Muscle layer of duodenum (tissue), 2 donors: Measurements from ENCODE around the gene CLEC1A.

Experiments
- H3K27ac ChIP-seq: one replicate; pipeline ENCODE4 v1.7.0; 2013; ENCODE audit warnings: mild to moderate bottlenecking, low read length
- H3K27me3 ChIP-seq: one replicate; pipeline ENCODE4 v1.7.0; 2013; ENCODE audit warnings: low read depth, mild to moderate bottlenecking, control low read depth, low read length
- H3K36me3 ChIP-seq, 2 donors: one replicate each; pipeline ENCODE4 v1.7.0; 2013; ENCODE audit warnings: low read length in 2 of 2, control low read depth in 1 of 2, mild to moderate bottlenecking in 1 of 2; ENCODE audit not compliant: insufficient read depth in 2 of 2, control insufficient read depth in 1 of 2
- H3K4me1 ChIP-seq, 2 donors: one replicate each; pipeline ENCODE4 v1.7.0; 2013; ENCODE audit warnings: low read length in 2 of 2, mild to moderate bottlenecking in 2 of 2, control low read depth in 1 of 2, moderate library complexity in 1 of 2; ENCODE audit not compliant: insufficient read depth in 2 of 2, control insufficient read depth in 1 of 2
- H3K4me3 ChIP-seq, 2 donors: one replicate each; pipeline ENCODE4 v1.7.0; 2013; ENCODE audit warnings: low read length in 2 of 2, low read depth in 1 of 2, mild to moderate bottlenecking in 1 of 2
- H3K9me3 ChIP-seq, 2 donors: one replicate each; pipeline ENCODE4 v1.7.0; 2013; ENCODE audit warnings: low read length in 2 of 2, control low read depth in 1 of 2, mild to moderate bottlenecking in 1 of 2; ENCODE audit not compliant: control insufficient read depth in 1 of 2
- donor health status: healthy.

CLEC1A gene, protein sequence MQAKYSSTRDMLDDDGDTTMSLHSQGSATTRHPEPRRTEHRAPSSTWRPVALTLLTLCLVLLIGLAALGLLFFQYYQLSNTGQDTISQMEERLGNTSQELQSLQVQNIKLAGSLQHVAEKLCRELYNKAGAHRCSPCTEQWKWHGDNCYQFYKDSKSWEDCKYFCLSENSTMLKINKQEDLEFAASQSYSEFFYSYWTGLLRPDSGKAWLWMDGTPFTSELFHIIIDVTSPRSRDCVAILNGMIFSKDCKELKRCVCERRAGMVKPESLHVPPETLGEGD

DNA sequence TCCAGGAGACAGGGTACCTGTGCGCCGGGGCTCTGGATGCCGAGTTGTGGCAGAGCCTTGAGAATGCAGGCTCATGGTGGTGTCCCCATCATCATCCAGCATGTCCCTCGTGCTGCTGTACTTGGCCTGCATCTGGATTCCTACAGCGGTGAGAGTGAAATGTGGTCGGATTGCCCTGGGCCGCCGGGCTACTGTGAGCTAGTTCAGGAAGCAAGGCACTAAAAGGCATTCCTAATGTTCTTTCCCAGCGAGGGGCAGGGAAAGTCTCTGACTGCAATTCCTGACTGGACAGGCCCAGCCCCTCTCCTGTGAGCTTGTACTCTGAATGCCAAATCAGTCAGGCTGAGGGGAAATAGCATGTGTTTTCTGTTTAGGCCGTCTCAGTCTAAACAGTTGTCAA, at the start of gene CLEC1A:
CLEC1A (minus strand) TSS at position 195 of the 400 bp plus-strand sequence; CDS start at position 132, 63 bp downstream.
- Histone ChIP-seq H3K9me3 (no peaks in the 10 kb centered on the region), H3K27ac (no peak within 1 kb of the TSS), H3K4me3 (peak within 1 kb of the TSS in 1 of 2 donors; percentile 25), H3K4me1 (peaks cover 7 to 23% of the 10 kb centered on the region in 2 donors), H3K36me3 (no peaks in the 10 kb centered on the region), H3K27me3 (no peaks in the 10 kb centered on the region)

DNA sequence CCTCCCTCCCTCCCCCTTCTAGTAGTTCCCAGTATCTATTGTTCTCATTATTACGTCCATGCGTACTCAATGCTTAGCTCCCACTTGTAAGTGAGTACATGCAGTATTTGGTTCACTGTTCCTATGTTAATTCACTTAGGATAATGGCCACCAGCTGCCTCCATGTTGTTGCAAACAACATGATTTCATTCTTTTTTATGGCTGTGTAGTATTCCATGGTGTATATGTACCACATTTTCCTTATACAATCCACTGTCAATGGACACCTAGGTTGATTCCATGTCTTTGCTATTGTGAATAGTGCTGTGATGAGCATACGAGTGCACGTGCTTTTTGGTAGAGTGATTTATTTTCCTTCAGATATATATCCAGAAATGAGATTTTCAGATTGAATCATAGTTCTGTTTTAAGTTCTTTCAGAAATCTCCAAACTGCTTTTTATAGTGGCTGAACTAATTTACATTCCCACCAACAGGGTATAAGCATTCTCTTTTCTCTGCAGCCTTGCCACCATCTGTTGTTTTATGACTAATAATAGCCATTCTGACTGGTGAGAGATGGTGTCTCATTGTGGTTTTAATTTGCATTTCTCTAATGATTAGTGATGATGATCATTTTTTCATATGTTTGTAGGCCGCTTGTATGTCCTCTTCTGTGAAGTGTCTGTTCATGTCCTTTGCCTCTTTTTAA, 49.1 kb upstream of the CLEC1A start:
- no peak overlapping the region for H3K27ac ChIP-seq
- H3K9me3 ChIP-seq, result no peaks in the 10 kb centered on the region
- no peaks in the 10 kb centered on the region for H3K36me3 ChIP-seq
- H3K27me3 ChIP-seq, result no peaks in the 10 kb centered on the region
- no peak overlapping the region for H3K4me3 ChIP-seq
- H3K4me1 ChIP-seq, result peaks cover 0 to under 1% of the 10 kb centered on the region in 2 donors

DNA sequence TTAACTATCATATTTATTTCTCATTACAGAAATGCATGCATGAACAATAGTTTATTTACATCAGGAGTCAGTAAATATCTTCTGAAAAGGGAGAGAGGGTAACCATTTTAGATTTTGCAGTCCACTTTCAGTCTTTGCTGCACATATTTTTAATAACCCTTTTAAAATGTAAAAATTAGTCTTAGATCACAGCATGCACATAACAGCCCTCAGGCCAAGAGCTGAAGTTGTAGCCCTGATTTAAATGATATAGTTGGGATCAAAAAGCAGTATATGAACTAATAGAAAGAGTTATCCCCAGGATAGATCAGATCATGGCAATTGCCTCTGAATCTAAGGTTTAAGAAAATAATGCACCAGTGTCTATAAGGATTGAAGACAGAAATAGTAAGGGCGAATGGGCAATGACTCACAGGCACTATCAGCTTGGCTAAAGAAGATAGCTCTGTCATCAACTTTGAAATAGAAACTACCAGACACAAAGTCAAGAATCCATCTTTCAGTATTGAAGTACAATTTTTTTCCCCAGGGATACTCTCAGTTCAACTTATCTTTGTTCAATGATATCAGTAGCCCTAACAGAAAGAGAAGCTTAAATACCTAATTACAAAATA, 44.3 kb upstream of the CLEC1A start:
- no peak overlapping the region for H3K27ac ChIP-seq
- H3K4me1 ChIP-seq, result no peaks in the 10 kb centered on the region
- no peak overlapping the region for H3K4me3 ChIP-seq
- H3K36me3 ChIP-seq, result no peaks in the 10 kb centered on the region
- H3K27me3 ChIP-seq, result no peaks in the 10 kb centered on the region
- no peaks in the 10 kb centered on the region for H3K9me3 ChIP-seq

DNA sequence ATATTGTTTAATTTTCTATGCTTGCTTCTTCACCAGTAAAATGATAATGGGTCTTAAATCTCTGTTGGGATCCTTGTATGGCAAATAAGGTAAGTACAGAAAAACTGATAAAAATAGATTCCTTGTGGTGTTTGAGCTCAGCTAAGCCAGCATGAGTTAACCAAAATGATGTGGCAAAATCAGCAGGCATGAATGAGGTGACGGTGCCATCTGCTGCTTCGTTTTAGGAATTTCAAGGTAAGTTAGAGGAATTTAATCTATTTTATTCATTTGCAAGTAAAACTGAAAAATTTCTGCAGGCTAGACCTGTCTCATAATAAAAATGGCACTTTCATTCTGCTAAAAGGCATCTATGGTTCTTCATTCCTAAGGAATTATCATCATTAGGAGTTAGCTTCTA, 41.2 kb upstream of the CLEC1A start:
- H3K27ac ChIP-seq, result no peak overlapping the region
- no peaks in the 10 kb centered on the region for H3K4me1 ChIP-seq
- H3K4me3 ChIP-seq, result no peak overlapping the region
- H3K27me3 ChIP-seq, result no peaks in the 10 kb centered on the region
- no peaks in the 10 kb centered on the region for H3K36me3 ChIP-seq
- no peaks in the 10 kb centered on the region for H3K9me3 ChIP-seq

DNA sequence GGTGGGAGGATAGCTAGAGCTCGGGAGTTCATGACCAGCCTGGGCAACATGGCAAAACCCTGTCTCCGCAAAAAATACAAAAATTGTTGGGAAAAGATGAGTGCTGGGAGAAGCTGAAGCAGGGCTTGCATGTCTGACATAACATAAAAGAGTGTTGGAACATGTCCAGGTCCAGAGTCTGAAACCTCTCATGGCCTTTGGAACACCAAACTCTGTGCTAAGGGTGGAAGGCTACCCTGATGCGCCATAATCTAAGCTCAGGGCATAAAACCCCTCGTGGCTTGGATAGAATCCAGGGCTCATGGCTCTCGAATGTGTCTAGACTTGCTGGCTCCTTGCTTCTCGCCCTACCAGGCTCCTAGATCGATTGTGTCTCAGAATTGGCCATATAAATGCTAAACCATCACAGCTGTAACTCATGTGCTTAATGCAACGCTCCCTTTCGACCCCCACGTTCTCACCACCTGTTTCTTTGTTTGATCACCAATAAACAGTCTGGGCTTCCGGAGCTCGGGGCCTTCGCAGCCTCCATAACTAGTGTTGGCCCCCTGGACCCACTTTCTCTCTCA, 37.9 kb upstream of the CLEC1A start:
- no peaks in the 10 kb centered on the region for H3K4me1 ChIP-seq
- no peaks in the 10 kb centered on the region for H3K9me3 ChIP-seq
- H3K27me3 ChIP-seq, result no peaks in the 10 kb centered on the region
- no peaks in the 10 kb centered on the region for H3K36me3 ChIP-seq
- H3K4me3 ChIP-seq, result no peak overlapping the region
- H3K27ac ChIP-seq, result no peak overlapping the region

DNA sequence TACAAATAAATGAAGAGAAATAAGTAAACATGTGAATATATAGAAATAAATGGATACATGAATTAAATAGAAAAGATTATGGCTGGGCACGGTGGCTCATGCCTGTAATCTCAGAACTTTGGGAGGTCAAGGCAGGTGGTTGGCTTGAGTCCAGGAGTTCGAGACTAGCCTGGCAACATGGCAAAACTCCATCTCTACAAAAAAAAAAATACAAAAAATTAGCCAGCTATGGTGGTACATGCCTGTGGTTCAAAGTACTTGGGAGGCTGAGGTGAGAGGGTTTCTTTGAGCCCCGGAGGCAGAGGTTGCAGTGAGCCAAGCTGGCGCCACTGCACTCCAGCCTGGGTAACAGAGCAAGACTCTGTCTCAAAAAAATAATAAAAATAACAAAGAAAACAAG, 36.3 kb upstream of the CLEC1A start:
- H3K4me3 ChIP-seq, result no peak overlapping the region
- H3K36me3 ChIP-seq, result no peaks in the 10 kb centered on the region
- H3K9me3 ChIP-seq, result no peaks in the 10 kb centered on the region
- no peaks in the 10 kb centered on the region for H3K4me1 ChIP-seq
- no peak overlapping the region for H3K27ac ChIP-seq
- no peaks in the 10 kb centered on the region for H3K27me3 ChIP-seq

DNA sequence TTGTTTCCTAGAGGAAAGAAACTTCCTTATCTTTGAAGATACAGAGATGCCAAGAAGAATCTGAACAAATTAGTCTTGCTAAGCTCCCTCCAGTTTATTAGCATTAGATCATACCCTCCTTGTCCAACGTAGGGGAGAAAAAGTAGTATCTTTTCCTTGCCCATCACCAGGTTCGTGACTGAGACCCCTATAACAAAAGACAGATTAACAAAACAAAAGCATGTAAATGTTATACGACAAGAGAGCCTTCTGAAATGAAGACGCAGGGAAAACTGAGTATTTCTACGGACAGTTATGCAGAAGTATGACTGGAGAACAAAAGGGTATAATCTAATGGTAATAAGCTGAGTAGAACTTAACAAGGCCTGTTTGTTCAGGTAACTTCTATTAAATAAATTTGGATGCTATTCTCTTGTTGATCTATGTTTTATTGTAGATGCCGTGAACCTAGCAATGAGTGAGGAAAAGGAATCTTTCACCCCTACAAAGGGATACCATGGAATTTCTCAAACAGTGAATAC, 34.1 kb upstream of the CLEC1A start:
- no peaks in the 10 kb centered on the region for H3K9me3 ChIP-seq

DNA sequence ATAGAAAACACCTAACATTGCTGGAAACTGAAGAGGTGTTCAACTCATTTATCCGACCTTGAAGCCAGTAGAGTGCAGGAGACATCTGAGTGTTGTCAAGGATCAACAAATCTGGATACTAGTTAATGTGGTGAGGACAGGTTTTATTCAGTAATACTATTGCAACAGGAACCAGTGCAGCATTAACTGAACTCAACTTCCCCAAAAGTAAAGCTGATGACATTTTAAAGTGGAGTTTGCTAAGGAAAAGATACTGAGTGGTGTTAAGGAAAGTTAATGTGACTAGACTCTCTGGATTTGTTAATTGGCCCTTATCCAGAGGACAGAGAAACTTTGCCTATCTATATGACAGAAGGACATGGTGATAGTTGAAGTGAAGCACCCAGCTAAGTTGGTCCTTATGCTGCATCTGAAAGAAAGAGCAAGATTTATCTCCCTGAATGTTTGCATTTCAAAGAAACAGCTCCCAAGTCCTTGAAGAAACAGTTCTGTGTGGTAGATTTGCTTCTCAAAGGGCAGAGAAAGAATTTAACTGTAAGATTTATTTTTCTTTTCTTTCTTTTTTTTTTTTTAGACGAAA, 32.4 kb upstream of the CLEC1A start:
- H3K4me1 ChIP-seq, result no peaks in the 10 kb centered on the region
- no peak overlapping the region for H3K4me3 ChIP-seq
- H3K27ac ChIP-seq, result peak overlapping the region; percentile 62
- H3K27me3 ChIP-seq, result no peaks in the 10 kb centered on the region
- no peaks in the 10 kb centered on the region for H3K36me3 ChIP-seq
- no peaks in the 10 kb centered on the region for H3K9me3 ChIP-seq

More for the DNA sequence above, 34.1 kb upstream of the CLEC1A start:
- H3K27me3 ChIP-seq, result no peaks in the 10 kb centered on the region
- no peak overlapping the region for H3K4me3 ChIP-seq
- no peaks in the 10 kb centered on the region for H3K4me1 ChIP-seq
- no peak overlapping the region for H3K27ac ChIP-seq
- H3K36me3 ChIP-seq, result no peaks in the 10 kb centered on the region

DNA sequence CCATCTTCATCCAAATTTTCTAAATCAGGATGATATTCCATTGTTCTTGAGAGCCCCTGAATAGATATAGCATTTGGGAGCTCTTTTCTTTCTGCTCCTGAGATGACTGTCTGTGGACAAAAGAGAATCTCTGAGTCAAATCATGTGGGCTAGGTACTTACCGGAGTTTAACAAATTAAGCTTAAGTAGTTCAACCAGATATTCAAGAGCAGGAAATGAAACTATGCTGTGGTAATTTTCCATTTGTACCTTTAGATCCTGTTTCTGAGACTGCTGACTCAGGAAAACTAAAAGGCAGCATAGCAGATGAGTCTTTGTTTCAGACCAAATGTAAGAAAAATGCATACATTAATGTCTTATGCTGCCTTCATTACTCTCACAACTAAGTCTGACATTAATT, 31.3 kb upstream of the CLEC1A start, which contains the start of gene CLEC7A:
CLEC7A (minus strand) TSS at position 158 of the 400 bp plus-strand sequence; CDS start at position 41, 117 bp downstream.
- no peaks in the 10 kb centered on the region for H3K36me3 ChIP-seq
- H3K4me1 ChIP-seq, result no peaks in the 10 kb centered on the region
- H3K27ac ChIP-seq, result peak within 1 kb of the TSS; percentile 62
- no peak within 1 kb of the TSS for H3K4me3 ChIP-seq
- H3K9me3 ChIP-seq, result no peaks in the 10 kb centered on the region
- no peaks in the 10 kb centered on the region for H3K27me3 ChIP-seq

DNA sequence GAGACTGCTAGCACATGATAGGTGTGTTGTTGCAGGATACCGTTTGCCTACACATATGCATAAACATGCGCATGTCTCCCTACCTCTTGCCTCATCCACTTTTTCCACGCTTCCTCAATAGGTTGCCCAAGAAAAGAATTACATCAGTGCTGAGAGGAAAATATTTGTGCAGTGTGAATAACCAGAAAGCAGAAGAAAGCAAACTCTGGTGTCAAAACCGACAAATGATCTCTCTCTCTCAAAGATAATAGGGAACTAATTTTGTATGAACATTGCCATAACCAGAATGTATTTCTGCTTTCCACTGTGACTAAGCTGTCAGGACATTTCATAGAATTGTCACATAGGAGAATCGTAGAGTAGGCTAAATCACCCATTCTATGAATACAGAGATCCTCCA, 29.9 kb upstream of the CLEC1A start:
- peak overlapping the region in 1 of 2 donors; percentile 3 for H3K4me3 ChIP-seq
- no peaks in the 10 kb centered on the region for H3K36me3 ChIP-seq
- H3K9me3 ChIP-seq, result no peaks in the 10 kb centered on the region
- peak overlapping the region; percentile 80 for H3K27ac ChIP-seq
- H3K4me1 ChIP-seq, result no peaks in the 10 kb centered on the region
- no peaks in the 10 kb centered on the region for H3K27me3 ChIP-seq

DNA sequence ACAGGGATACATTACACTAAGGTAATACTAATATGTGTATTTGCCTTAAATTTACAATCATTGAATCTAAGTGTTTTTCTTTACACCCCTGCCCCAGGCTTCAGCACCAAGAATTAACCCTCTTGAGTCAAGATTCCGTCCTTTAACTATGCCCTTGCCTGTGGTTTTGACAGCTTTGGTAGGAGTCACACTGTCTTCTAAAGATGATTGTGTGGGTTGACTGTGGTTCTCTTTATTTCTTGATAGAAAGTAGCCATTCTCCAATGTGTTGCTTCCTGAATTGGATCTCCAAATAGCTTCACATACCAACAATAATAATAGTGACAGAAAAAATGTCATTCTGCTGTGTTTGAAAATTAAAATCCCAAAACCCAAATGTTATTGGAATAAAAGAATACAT, 27.6 kb upstream of the CLEC1A start:
- Histone ChIP-seq H3K27ac (no peak overlapping the region), H3K36me3 (no peaks in the 10 kb centered on the region), H3K4me1 (no peaks in the 10 kb centered on the region), H3K4me3 (no peak overlapping the region), H3K27me3 (no peaks in the 10 kb centered on the region), H3K9me3 (no peaks in the 10 kb centered on the region)
